ENCODE results near the gene ARL2BP. TPM values are rescaled to one million over a fixed set of nuclear protein-coding genes. Genes with fewer than 3 reads are reported as not detected.
A peak's percentile ranks its signal among the peaks of the same experiment; 100 is the strongest.

Gene ARL2BP
- total RNA-seq, 1 experiment from 2014 or later: 94.4 TPM

- TF ChIP-seq CTCF (IDR thresholded peaks at IDR 0.05; ENCODE audit: unreplicated experiment): no peak
- BruUV-seq (replicated peaks): no TSS peak
- H3K4me1 Mint-ChIP-seq (ENCODE audit: insufficient read depth, unreplicated experiment): peaks cover 6% of the 10 kb centered on the region
- intact Hi-C loops (cut with micrococcal nuclease): no loop called here
- H3K27ac Mint-ChIP-seq (ENCODE audit: low read depth, unreplicated experiment): no peak overlapping the region
- ChIA-PET POLR2A (interaction anchor here (5.4 kb wide), 1 partner anchor 15 kb away, joined by 42 read pairs; no protein-coding TSS in a partner anchor), CTCF (no interaction called here)
- peaks cover 93% of the 10 kb centered on the region for H3K36me3 Mint-ChIP-seq (ENCODE audit: insufficient read depth, unreplicated experiment)
- H3K9me3 Mint-ChIP-seq (ENCODE audit: unreplicated experiment): no peaks in the 10 kb centered on the region
- no peaks in the 10 kb centered on the region for H3K27me3 Mint-ChIP-seq (ENCODE audit: insufficient read depth, unreplicated experiment)
- no peak overlapping the region for H3K4me3 Mint-ChIP-seq (ENCODE audit: unreplicated experiment)
- no peak for DNase-seq (ENCODE audit: unreplicated experiment)
These were observed 6.3 kb downstream of the ARL2BP start for GRCh38 chr16:57251352-57251751.

DNA sequence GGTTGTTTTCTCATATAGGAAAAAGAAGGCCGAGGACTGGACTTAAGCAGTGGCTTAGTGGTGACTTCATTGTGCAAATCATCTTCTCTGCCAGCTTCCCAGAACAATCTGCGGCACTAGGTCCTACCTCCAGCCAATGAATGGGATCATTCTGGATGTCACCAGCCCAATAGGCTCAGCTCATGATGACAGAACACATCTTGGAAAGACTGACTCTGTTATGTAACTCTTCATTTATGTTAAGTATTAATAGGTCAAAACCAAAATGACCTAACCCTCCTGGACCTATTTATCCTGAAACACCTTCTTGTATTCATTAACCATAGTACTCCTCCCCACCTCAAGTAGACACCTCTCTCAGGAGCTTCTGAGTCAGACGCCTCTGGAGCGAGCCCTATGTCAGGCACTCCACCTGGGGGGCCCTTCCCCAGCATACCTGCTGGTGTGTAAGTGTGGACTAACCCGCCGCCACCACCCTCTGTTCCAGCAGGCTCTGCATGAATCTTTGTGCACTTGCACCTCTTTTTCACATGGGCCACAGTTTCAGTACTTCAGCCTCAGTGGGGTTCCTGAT lies 7.2 kb downstream of the ARL2BP start:
- BruUV-seq (replicated peaks): no TSS peak
- H3K4me3 Mint-ChIP-seq (ENCODE audit: unreplicated experiment): no peak overlapping the region
- no peak for DNase-seq (ENCODE audit: unreplicated experiment)
- H3K4me1 Mint-ChIP-seq (ENCODE audit: insufficient read depth, unreplicated experiment): peaks cover 6% of the 10 kb centered on the region
- no peak for TF ChIP-seq CTCF (IDR thresholded peaks at IDR 0.05; ENCODE audit: unreplicated experiment)
- peak overlapping the region; percentile 23 for H3K27ac Mint-ChIP-seq (ENCODE audit: low read depth, unreplicated experiment)
- intact Hi-C loops (cut with micrococcal nuclease): no loop called here
- H3K27me3 Mint-ChIP-seq (ENCODE audit: insufficient read depth, unreplicated experiment): no peaks in the 10 kb centered on the region
- H3K9me3 Mint-ChIP-seq (ENCODE audit: unreplicated experiment): no peaks in the 10 kb centered on the region
- peaks cover 93% of the 10 kb centered on the region for H3K36me3 Mint-ChIP-seq (ENCODE audit: insufficient read depth, unreplicated experiment)
- POLR2A ChIA-PET: interaction anchor here (0.6 to 5.4 kb wide), 5 partner anchors 11 to 194 kb away, joined by 3 to 42 read pairs (median 4); no protein-coding TSS in a partner anchor
- CTCF ChIA-PET: interaction anchor here (1.0 kb wide), 1 partner anchor 166 kb away, joined by 5 read pairs; no protein-coding TSS in a partner anchor

DNA sequence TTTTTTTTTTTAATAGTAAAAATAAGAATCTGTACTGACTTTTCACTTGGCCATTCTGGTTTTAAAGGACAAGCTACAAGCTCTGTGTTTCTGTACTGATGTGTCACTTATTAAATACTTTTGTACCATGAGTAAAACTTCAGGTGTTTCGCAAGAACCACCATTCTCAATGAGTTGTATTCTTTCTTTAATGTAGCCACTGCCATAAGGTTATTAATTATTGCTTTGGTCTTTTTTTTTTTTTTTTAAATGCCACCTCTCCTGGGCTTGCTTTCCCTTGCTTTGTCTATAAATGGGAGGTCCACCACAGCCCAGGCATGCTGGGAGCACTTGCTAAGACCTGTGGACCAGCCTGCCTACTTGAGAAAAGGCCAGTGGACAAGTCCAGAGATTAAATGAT lies 8.4 kb downstream of the ARL2BP start:
- intact Hi-C loops (cut with micrococcal nuclease): no loop called here
- TF ChIP-seq CTCF (IDR thresholded peaks at IDR 0.05; ENCODE audit: unreplicated experiment): no peak
- Mint-ChIP-seq H3K4me3 (ENCODE audit: unreplicated experiment) (no peak overlapping the region), H3K27ac (ENCODE audit: low read depth, unreplicated experiment) (peak overlapping the region; percentile 23), H3K36me3 (ENCODE audit: insufficient read depth, unreplicated experiment) (peaks cover 93% of the 10 kb centered on the region), H3K4me1 (ENCODE audit: insufficient read depth, unreplicated experiment) (peaks cover 6% of the 10 kb centered on the region), H3K27me3 (ENCODE audit: insufficient read depth, unreplicated experiment) (no peaks in the 10 kb centered on the region), H3K9me3 (ENCODE audit: unreplicated experiment) (no peaks in the 10 kb centered on the region)
- BruUV-seq (replicated peaks): no TSS peak
- ChIA-PET CTCF (interaction anchor here (0.6 to 0.7 kb wide), 2 partner anchors 32 to 460 kb away, joined by 3 read pairs; no protein-coding TSS in a partner anchor), POLR2A (interaction anchor here (1.0 to 5.4 kb wide), 4 partner anchors 9 to 24 kb away, joined by 4 to 42 read pairs (median 10); partner anchors contain the start of gene ARL2BP)
- peak; percentile 29 for DNase-seq (ENCODE audit: unreplicated experiment)

DNA sequence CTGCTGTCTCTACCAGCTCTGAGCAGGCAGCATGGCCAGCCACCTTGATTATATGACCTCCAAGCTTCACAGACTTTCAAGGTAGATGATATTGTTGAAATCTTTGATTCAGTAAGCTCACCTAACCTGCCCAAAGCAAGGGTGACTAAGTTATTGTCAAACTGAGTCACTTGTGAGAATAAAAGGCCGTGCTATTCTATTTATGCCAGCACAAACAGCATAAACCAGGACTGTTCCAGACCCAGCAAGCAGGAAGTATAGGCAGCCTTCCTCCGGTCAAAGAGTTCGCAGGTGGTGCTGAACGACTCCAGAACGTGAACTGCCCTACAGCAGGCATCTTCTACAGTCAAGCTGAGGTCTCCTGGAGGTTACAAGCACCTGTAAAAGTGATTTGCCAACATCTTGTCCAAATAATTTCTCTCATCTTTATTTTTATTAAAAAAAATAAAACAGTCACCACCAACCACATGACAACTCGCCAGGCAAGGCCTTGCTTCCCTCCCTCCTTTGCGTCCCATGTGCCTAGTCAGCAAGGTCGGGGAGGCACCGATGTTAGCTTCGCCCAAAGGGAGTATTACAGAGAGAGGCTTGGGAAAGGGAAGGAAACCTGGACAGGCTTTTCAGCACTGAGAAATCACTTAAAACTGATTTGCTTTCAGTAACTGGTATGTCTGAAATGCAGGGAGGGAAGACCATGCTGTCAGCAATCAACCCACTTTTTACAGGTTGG lies 10.8 kb downstream of the ARL2BP start:
- TF ChIP-seq CTCF (IDR thresholded peaks at IDR 0.05; ENCODE audit: unreplicated experiment): no peak
- peaks cover 14% of the 10 kb centered on the region for H3K4me1 Mint-ChIP-seq (ENCODE audit: insufficient read depth, unreplicated experiment)
- ChIA-PET POLR2A (interaction anchor here (0.7 to 5.4 kb wide), 7 partner anchors 10 to 68 kb away, joined by 3 to 42 read pairs (median 8); partner anchors contain the start of gene ARL2BP), CTCF (interaction anchor here (0.6 to 1.3 kb wide), 6 partner anchors 9 to 72 kb away, joined by 3 to 5 read pairs (median 3); no protein-coding TSS in a partner anchor)
- H3K9me3 Mint-ChIP-seq (ENCODE audit: unreplicated experiment): no peaks in the 10 kb centered on the region
- BruUV-seq (replicated peaks): no TSS peak
- no peaks in the 10 kb centered on the region for H3K27me3 Mint-ChIP-seq (ENCODE audit: insufficient read depth, unreplicated experiment)
- H3K36me3 Mint-ChIP-seq (ENCODE audit: insufficient read depth, unreplicated experiment): peaks cover 72% of the 10 kb centered on the region
- intact Hi-C loops (cut with micrococcal nuclease): no loop called here
- no peak overlapping the region for H3K27ac Mint-ChIP-seq (ENCODE audit: low read depth, unreplicated experiment)
- DNase-seq (ENCODE audit: unreplicated experiment): peak; percentile 27
- H3K4me3 Mint-ChIP-seq (ENCODE audit: unreplicated experiment): no peak overlapping the region
